HG02610 (cell line): ENCODE data around the gene GDF9.
A peak's percentile ranks its signal among the peaks of the same experiment; 100 is the strongest.

Experiments used
- ATAC-seq: cut with Tn5 transposase; IDR thresholded peaks from one replicate; pipeline ENCODE4 v1.9.1; 2021; ENCODE audit warnings: mild to moderate bottlenecking, moderate library complexity; ENCODE audit not compliant: unreplicated experiment

GDF9 gene

GRCh38 chr5:132866342-132867045 lies at the start of gene GDF9, which contains the start of gene UQCRQ:
GDF9 (minus strand) TSS chr5:132866469; CDS start chr5:132864533, 1,936 bp downstream.
UQCRQ (plus strand) TSS chr5:132866642; CDS start chr5:132866882, 240 bp downstream.
- peak; percentile 99 for ATAC-seq

GRCh38 chr5:132915681-132916080 lies 49.4 kb upstream of the GDF9 start:
- ATAC-seq, result no peak

- no peak for ATAC-seq
These were observed 43.4 kb upstream of the GDF9 start for GRCh38 chr5:132909702-132910101.

GRCh38 chr5:132907161-132907560 lies 40.9 kb upstream of the GDF9 start:
- ATAC-seq, result no peak

- ATAC-seq, result no peak
These were observed 39.7 kb upstream of the GDF9 start for GRCh38 chr5:132905938-132906337.

- no peak for ATAC-seq
These were observed 35.5 kb upstream of the GDF9 start for GRCh38 chr5:132901730-132902129.

GRCh38 chr5:132901036-132901435 lies 34.8 kb upstream of the GDF9 start:
- no peak for ATAC-seq

GRCh38 chr5:132898094-132898493 lies 31.8 kb upstream of the GDF9 start:
- ATAC-seq, result no peak

- ATAC-seq, result no peak
These were observed 30.4 kb upstream of the GDF9 start for GRCh38 chr5:132896685-132897084.

- no peak for ATAC-seq
These were observed 29.5 kb upstream of the GDF9 start for GRCh38 chr5:132895719-132896305.

GRCh38 chr5:132890817-132891216 lies 24.5 kb upstream of the GDF9 start:
- no peak for ATAC-seq

- ATAC-seq, result no peak
These were observed 23.2 kb upstream of the GDF9 start for GRCh38 chr5:132889501-132889900.

GRCh38 chr5:132887283-132887682 lies 21.0 kb upstream of the GDF9 start:
- ATAC-seq, result no peak

GRCh38 chr5:132886064-132886823 lies 20.0 kb upstream of the GDF9 start:
- ATAC-seq, result no peak

- ATAC-seq, result no peak
These were observed 18.3 kb upstream of the GDF9 start for GRCh38 chr5:132884548-132884947.

GRCh38 chr5:132883261-132883834 lies 17.1 kb upstream of the GDF9 start:
- peak; percentile 63 for ATAC-seq

GRCh38 chr5:132877938-132878337 lies 11.7 kb upstream of the GDF9 start:
- no peak for ATAC-seq

- no peak for ATAC-seq
These were observed 11.2 kb upstream of the GDF9 start for GRCh38 chr5:132877466-132877865.

- no peak for ATAC-seq
These were observed 9.9 kb upstream of the GDF9 start for GRCh38 chr5:132876020-132876759.

- no peak for ATAC-seq
These were observed 7.6 kb upstream of the GDF9 start for GRCh38 chr5:132873930-132874271.
